Caco-2 (cell line): ENCODE measurements around the gene PDE7B. TPM values are rescaled to one million over a fixed set of nuclear protein-coding genes. Genes with fewer than 3 reads are reported as not detected.

ENCODE experiments used
- BruUV-seq: library from RNA; stranded (reverse); fragments of 400-500 nt; replicated peaks from 2 replicates; lab custom pipeline; 2021; lab: Mats Ljungman, UMichigan
- CTCF ChIA-PET: fragments of 300-600 bp; sonication (Branson Sonifier 250); formaldehyde crosslinking; loops from one replicate; lab custom pipeline; 2022; ENCODE audit warnings: antibody characterized with exemption; lab: Charles Lee
- POLR2A ChIA-PET: fragments of 300-600 bp; sonication (Branson Sonifier 250); formaldehyde crosslinking; loops from one replicate; lab custom pipeline; 2022; ENCODE audit warnings: antibody characterized with exemption; lab: Charles Lee
- DNase-seq, 2 experiments: peaks; one replicate each; pipeline versions ENCODE4 v3.0.0 to v3.0.0-alpha.2; 2020 to 2022
- H3K27me3 ChIP-seq: replicated peaks from 2 replicates; pipeline ENCODE4 v1.6.0; 2011; ENCODE audit warnings: low read length; ENCODE audit not compliant: control insufficient read depth, insufficient read depth
- H3K36me3 ChIP-seq: 2 replicates; pipeline ENCODE4 v1.5.1; 2011; ENCODE audit warnings: low read length; ENCODE audit not compliant: control insufficient read depth, insufficient read depth
- H3K4me1 ChIP-seq: fragments of 250-450 bp; sonication (Bioruptor Pico); 2 replicates; pipeline ENCODE4 v1.5.1; 2020; ENCODE audit warnings: mild to moderate bottlenecking
- H3K4me3 ChIP-seq: 2 replicates; pipeline ENCODE4 v1.5.1; 2011; ENCODE audit warnings: low read depth, mild to moderate bottlenecking, control low read depth, low read length
- H3K9me3 ChIP-seq: fragments of 250-450 bp; sonication (Bioruptor Pico); 2 replicates; pipeline ENCODE4 v1.5.1; 2020; ENCODE audit warnings: mild to moderate bottlenecking, moderate library complexity
- H3K27ac Mint-ChIP-seq: one replicate; pipeline ENCODE4 v1.8.0; 2022; ENCODE audit warnings: mixed read lengths; ENCODE audit not compliant: unreplicated experiment
- H3K27me3 Mint-ChIP-seq: one replicate; pipeline ENCODE4 v1.8.0; 2022; ENCODE audit warnings: mixed read lengths; ENCODE audit not compliant: insufficient read depth, unreplicated experiment
- H3K36me3 Mint-ChIP-seq: one replicate; pipeline ENCODE4 v1.8.0; 2022; ENCODE audit warnings: mild to moderate bottlenecking, mixed read lengths; ENCODE audit not compliant: insufficient read depth, unreplicated experiment
- H3K4me1 Mint-ChIP-seq: one replicate; pipeline ENCODE4 v1.8.0; 2022; ENCODE audit warnings: low read depth, mixed read lengths; ENCODE audit not compliant: unreplicated experiment
- H3K4me3 Mint-ChIP-seq: one replicate; pipeline ENCODE4 v1.8.0; 2022; ENCODE audit warnings: mild to moderate bottlenecking, moderate library complexity, mixed read lengths; ENCODE audit not compliant: unreplicated experiment
- H3K9me3 Mint-ChIP-seq: one replicate; pipeline ENCODE4 v1.8.0; 2022; ENCODE audit warnings: mixed read lengths; ENCODE audit not compliant: unreplicated experiment
- intact Hi-C: fragments of 100-400 bp; cut with micrococcal nuclease; formaldehyde crosslinking; loops from one replicate; pipeline ENCODE4 v1.10.0; 2022; ENCODE audit not compliant: unreplicated experiment
- total RNA-seq: library from RNA; stranded (reverse); gene quantifications from 2 replicates; pipeline ENCODE4 v1.2.3, GENCODE V29; 2022
- TF ChIP-seq, protein P1 (sequence below), 2 experiments: fragments of 200-600 bp in 1 of 2; IDR thresholded peaks; 1 replicate in 1 of 2; 2 replicates in 1 of 2; pipeline versions ENCODE4 v1.5.1 to v1.8.0; 2011 to 2022; ENCODE audit warnings: antibody characterized with exemption in 1 of 2, control low read depth in 1 of 2, inconsistent platforms in 1 of 2, low read depth in 1 of 2, low read length in 1 of 2, mild to moderate bottlenecking in 1 of 2, moderate library complexity in 1 of 2; ENCODE audit not compliant: insufficient read depth in 1 of 2, severe bottlenecking in 1 of 2, unreplicated experiment in 1 of 2

PDE7B gene
- total RNA-seq, 1 experiment from 2014 or later, result not detected

DNA sequence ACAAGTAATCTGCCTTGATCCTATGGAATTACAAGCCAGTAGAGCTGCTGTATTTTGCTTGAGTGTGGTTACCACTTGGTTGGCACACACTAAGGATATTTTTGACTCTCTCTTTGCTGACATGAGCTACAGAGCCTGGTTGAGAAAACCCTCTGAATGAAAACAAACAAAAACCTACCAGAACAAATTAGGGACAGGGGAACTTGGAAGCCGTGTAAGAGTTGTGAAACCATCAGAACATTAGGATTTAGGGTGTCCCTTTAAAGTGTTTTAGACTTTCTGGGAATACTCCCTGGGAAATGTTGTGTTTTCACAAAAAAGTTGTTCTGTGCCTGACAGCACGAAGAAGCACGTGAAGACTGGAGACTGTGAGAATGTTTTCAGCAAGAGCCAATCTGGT lies 20.5 kb upstream of the PDE7B start:
- Histone ChIP-seq H3K27me3 (peaks cover 2% of the 10 kb centered on the region; the same call in 1 of the 2 replicates), H3K9me3 (no peaks in the 10 kb centered on the region), H3K36me3 (no peaks in the 10 kb centered on the region), H3K4me1 (no peaks in the 10 kb centered on the region), H3K4me3 (no peak overlapping the region)
- H3K9me3 Mint-ChIP-seq, result no peaks in the 10 kb centered on the region
- intact Hi-C loops, result no loop called here
- ChIA-PET CTCF (no interaction called here), POLR2A (no interaction called here)
- BruUV-seq, result no TSS peak
- no peaks in the 10 kb centered on the region for H3K4me1 Mint-ChIP-seq
- no peak overlapping the region for H3K4me3 Mint-ChIP-seq
- TF ChIP-seq, protein P1, sequence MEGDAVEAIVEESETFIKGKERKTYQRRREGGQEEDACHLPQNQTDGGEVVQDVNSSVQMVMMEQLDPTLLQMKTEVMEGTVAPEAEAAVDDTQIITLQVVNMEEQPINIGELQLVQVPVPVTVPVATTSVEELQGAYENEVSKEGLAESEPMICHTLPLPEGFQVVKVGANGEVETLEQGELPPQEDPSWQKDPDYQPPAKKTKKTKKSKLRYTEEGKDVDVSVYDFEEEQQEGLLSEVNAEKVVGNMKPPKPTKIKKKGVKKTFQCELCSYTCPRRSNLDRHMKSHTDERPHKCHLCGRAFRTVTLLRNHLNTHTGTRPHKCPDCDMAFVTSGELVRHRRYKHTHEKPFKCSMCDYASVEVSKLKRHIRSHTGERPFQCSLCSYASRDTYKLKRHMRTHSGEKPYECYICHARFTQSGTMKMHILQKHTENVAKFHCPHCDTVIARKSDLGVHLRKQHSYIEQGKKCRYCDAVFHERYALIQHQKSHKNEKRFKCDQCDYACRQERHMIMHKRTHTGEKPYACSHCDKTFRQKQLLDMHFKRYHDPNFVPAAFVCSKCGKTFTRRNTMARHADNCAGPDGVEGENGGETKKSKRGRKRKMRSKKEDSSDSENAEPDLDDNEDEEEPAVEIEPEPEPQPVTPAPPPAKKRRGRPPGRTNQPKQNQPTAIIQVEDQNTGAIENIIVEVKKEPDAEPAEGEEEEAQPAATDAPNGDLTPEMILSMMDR (IDR thresholded peaks at IDR 0.05; ENCODE audit: insufficient read depth in 1 of 2, low read depth in 1 of 2, low read length in 1 of 2, severe bottlenecking in 1 of 2, unreplicated experiment in 1 of 2), result no peak
- no peak overlapping the region for H3K27ac Mint-ChIP-seq
- peaks cover 11% of the 10 kb centered on the region for H3K27me3 Mint-ChIP-seq
- H3K36me3 Mint-ChIP-seq, result no peaks in the 10 kb centered on the region
- no peak for DNase-seq

DNA sequence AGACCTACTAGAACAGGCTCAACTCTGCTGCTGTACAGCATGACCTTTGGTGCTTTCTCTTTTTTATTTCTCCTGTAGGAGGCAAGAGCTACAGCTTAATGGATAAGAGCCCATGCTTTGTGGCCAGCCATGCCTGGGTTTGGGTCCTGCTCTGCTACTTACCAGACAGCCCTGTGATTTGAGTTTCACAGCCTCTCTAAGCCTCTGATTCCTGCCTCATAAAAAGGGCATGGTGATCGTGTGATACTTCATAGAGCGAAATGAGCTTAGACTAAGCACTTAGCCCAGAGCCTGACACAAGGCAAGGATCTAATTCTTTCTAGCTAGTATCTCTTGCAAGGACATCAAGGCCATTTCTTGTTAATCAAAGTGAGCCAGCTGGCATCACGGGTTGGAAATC lies 19.3 kb upstream of the PDE7B start:
- BruUV-seq, result no TSS peak
- H3K9me3 ChIP-seq, result no peaks in the 10 kb centered on the region
- no peak overlapping the region for H3K4me3 ChIP-seq
- TF ChIP-seq, protein P1 (IDR thresholded peaks at IDR 0.05; ENCODE audit: insufficient read depth in 1 of 2, low read depth in 1 of 2, low read length in 1 of 2, severe bottlenecking in 1 of 2, unreplicated experiment in 1 of 2), result no peak
- CTCF ChIA-PET, result no interaction called here
- no peaks in the 10 kb centered on the region for H3K4me1 ChIP-seq
- H3K9me3 Mint-ChIP-seq, result no peaks in the 10 kb centered on the region
- DNase-seq, result no peak
- H3K27me3 ChIP-seq, result peaks cover 2% of the 10 kb centered on the region; the same call in 1 of the 2 replicates
- POLR2A ChIA-PET, result no interaction called here
- H3K4me3 Mint-ChIP-seq, result no peak overlapping the region
- peaks cover 9% of the 10 kb centered on the region for H3K27me3 Mint-ChIP-seq
- H3K36me3 Mint-ChIP-seq, result no peaks in the 10 kb centered on the region
- H3K36me3 ChIP-seq, result no peaks in the 10 kb centered on the region
- no peaks in the 10 kb centered on the region for H3K4me1 Mint-ChIP-seq
- intact Hi-C loops, result no loop called here
- no peak overlapping the region for H3K27ac Mint-ChIP-seq

DNA sequence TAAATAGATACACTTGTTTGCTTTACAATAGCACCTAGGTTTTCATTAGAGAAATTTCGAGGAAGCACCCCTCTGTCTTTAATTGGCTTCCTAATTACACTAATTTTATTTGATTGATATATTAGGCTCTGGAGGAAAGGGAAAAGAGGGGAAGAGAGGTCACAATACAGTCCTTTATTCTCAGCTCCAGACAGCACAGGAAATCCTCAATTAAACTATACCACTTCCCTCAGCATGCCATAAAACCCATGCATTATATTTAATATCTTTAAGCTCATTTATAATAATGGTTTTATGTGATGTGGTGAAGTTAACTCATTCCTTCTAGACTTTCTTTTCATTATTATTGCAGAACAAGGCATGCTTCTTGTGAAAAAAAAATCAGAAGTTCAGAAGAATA lies 17.7 kb upstream of the PDE7B start:
- intact Hi-C loops, result loop anchor here (2.0 kb wide), 1 partner anchor 157 kb away; no protein-coding TSS in a partner anchor
- Mint-ChIP-seq H3K4me1 (no peaks in the 10 kb centered on the region), H3K36me3 (no peaks in the 10 kb centered on the region), H3K27me3 (peaks cover 14% of the 10 kb centered on the region), H3K27ac (no peak overlapping the region), H3K9me3 (no peaks in the 10 kb centered on the region), H3K4me3 (no peak overlapping the region)
- DNase-seq, result no peak
- Histone ChIP-seq H3K9me3 (no peaks in the 10 kb centered on the region), H3K4me3 (no peak overlapping the region), H3K4me1 (no peaks in the 10 kb centered on the region), H3K36me3 (no peaks in the 10 kb centered on the region), H3K27me3 (peaks cover 2% of the 10 kb centered on the region)
- ChIA-PET POLR2A (no interaction called here), CTCF (no interaction called here)
- TF ChIP-seq, protein P1 (IDR thresholded peaks at IDR 0.05; ENCODE audit: insufficient read depth in 1 of 2, low read depth in 1 of 2, low read length in 1 of 2, severe bottlenecking in 1 of 2, unreplicated experiment in 1 of 2), result no peak
- no TSS peak for BruUV-seq
